HG02840 (cell line): ENCODE measurements around the gene SLC2A9.

Experiments used
- ATAC-seq: cut with Tn5 transposase; IDR thresholded peaks from one replicate; pipeline ENCODE4 v1.9.1; 2021; ENCODE audit warnings: mild to moderate bottlenecking, moderate library complexity, moderate number of reproducible peaks; ENCODE audit not compliant: unreplicated experiment, low FRiP score

SLC2A9 gene

GRCh38 chr4:10020871-10021652 lies at the start of gene SLC2A9:
Gene SLC2A9 (minus strand): TSS chr4:10021497. CDS start chr4:10021429, 68 bp downstream.
- no peak for ATAC-seq

GRCh38 chr4:10069075-10069642 lies 47.9 kb upstream of the SLC2A9 start:
- ATAC-seq = no peak

- no peak for ATAC-seq
Measured at GRCh38 chr4:10066670-10067651, 45.7 kb upstream of the SLC2A9 start.

GRCh38 chr4:10066206-10066605 lies 44.9 kb upstream of the SLC2A9 start:
- no peak for ATAC-seq

GRCh38 chr4:10063544-10064300 lies 42.4 kb upstream of the SLC2A9 start:
- ATAC-seq = no peak

- no peak for ATAC-seq
Measured at GRCh38 chr4:10061650-10062415, 40.5 kb upstream of the SLC2A9 start.

- ATAC-seq = no peak
Measured at GRCh38 chr4:10058371-10058770, 37.1 kb upstream of the SLC2A9 start.

GRCh38 chr4:10057023-10057395 lies 35.7 kb upstream of the SLC2A9 start:
- ATAC-seq = no peak

GRCh38 chr4:10056334-10057022 lies 35.2 kb upstream of the SLC2A9 start:
- ATAC-seq = no peak

GRCh38 chr4:10055871-10056270 lies 34.6 kb upstream of the SLC2A9 start:
- ATAC-seq = no peak

GRCh38 chr4:10054571-10055041 lies 33.3 kb upstream of the SLC2A9 start:
- ATAC-seq = no peak

- no peak for ATAC-seq
Measured at GRCh38 chr4:10053635-10054453, 32.5 kb upstream of the SLC2A9 start.

- ATAC-seq = no peak
Measured at GRCh38 chr4:10051517-10052135, 30.3 kb upstream of the SLC2A9 start.

GRCh38 chr4:10050721-10051120 lies 29.4 kb upstream of the SLC2A9 start:
- no peak for ATAC-seq

- no peak for ATAC-seq
Measured at GRCh38 chr4:10050261-10050661, 29.0 kb upstream of the SLC2A9 start.

GRCh38 chr4:10048941-10049697 lies 27.8 kb upstream of the SLC2A9 start:
- ATAC-seq = no peak

- ATAC-seq = no peak
Measured at GRCh38 chr4:10047967-10048366, 26.7 kb upstream of the SLC2A9 start.
